HepG2 (cell line): Measurements from ENCODE around the gene CCL27. TPM values are rescaled to one million over a fixed set of nuclear protein-coding genes. Genes with fewer than 3 reads are reported as not detected.

Source experiments
- ATF1 ChIP-seq: IDR thresholded peaks from 2 replicates; pipeline ENCODE4 v1.6.1; 2016; ENCODE audit warnings: mild to moderate bottlenecking, control low read depth
- E2F5 ChIP-seq: sonication (generic); formaldehyde crosslinking; conservative IDR thresholded peaks from 2 replicates; pipeline ENCODE4 v1.4.0; 2020; ENCODE audit warnings: missing genetic modification reagents
- HES4 ChIP-seq: sonication (generic); formaldehyde crosslinking; IDR thresholded peaks from 2 replicates; pipeline ENCODE4 v1.9.0; 2021; ENCODE audit warnings: mild to moderate bottlenecking, missing genetic modification reagents, borderline replicate concordance
- KLF9 ChIP-seq: IDR thresholded peaks from 2 replicates; pipeline ENCODE4 v1.6.1; 2016; ENCODE audit warnings: low read depth
- MAFK ChIP-seq, 2 experiments: IDR thresholded peaks in 1 of 2; conservative IDR thresholded peaks in 1 of 2; 2 replicates each; pipeline ENCODE4 v1.6.1; 2011; ENCODE audit warnings: improper control_type of control experiment in 2 of 2, low read length in 2 of 2
- NAIF1 ChIP-seq: sonication (generic); formaldehyde crosslinking; IDR thresholded peaks from 2 replicates; pipeline ENCODE4 v1.5.0; 2020; ENCODE audit warnings: mild to moderate bottlenecking, missing genetic modification reagents, borderline replicate concordance
- NFE2 ChIP-seq: sonication (generic); formaldehyde crosslinking; IDR thresholded peaks from 2 replicates; pipeline ENCODE4 v1.4.0; 2020; ENCODE audit warnings: missing genetic modification reagents
- POGZ ChIP-seq: sonication (generic); formaldehyde crosslinking; IDR thresholded peaks from 2 replicates; pipeline ENCODE4 v1.4.0; 2020; ENCODE audit warnings: mild to moderate bottlenecking, missing genetic modification reagents
- SKIL ChIP-seq: sonication (generic); formaldehyde crosslinking; IDR thresholded peaks from 2 replicates; pipeline ENCODE4 v1.8.0; 2022; ENCODE audit warnings: missing genetic modification reagents, mild to moderate bottlenecking, moderate library complexity, borderline replicate concordance
- STAT6 ChIP-seq: sonication (generic); formaldehyde crosslinking; IDR thresholded peaks from 2 replicates; pipeline ENCODE4 v1.4.0; 2020; ENCODE audit warnings: missing genetic modification reagents, mild to moderate bottlenecking, borderline replicate concordance
- WIZ ChIP-seq: sonication (generic); formaldehyde crosslinking; IDR thresholded peaks from 2 replicates; pipeline ENCODE4 v1.5.1; 2020; ENCODE audit warnings: mild to moderate bottlenecking, missing genetic modification reagents
- ZFP37 ChIP-seq: sonication (generic); formaldehyde crosslinking; IDR thresholded peaks from 2 replicates; pipeline ENCODE4 v1.4.0; 2020; ENCODE audit warnings: missing genetic modification reagents, borderline replicate concordance
- ZMAT5 ChIP-seq: sonication (generic); formaldehyde crosslinking; IDR thresholded peaks from 2 replicates; pipeline ENCODE4 v1.5.0; 2020; ENCODE audit warnings: mild to moderate bottlenecking, low read depth, missing genetic modification reagents, borderline replicate concordance
- ZNF234 ChIP-seq: sonication (generic); formaldehyde crosslinking; conservative IDR thresholded peaks from 2 replicates; pipeline ENCODE4 v1.5.1; 2020; ENCODE audit warnings: mild to moderate bottlenecking, missing genetic modification reagents
- ZNF644 ChIP-seq: IDR thresholded peaks from 2 replicates; pipeline ENCODE4 v1.6.1; 2016; ENCODE audit warnings: low read depth
- ZNF766 ChIP-seq: sonication (generic); formaldehyde crosslinking; IDR thresholded peaks from 2 replicates; pipeline ENCODE4 v1.5.0; 2020; ENCODE audit warnings: missing genetic modification reagents, borderline replicate concordance
- ZSCAN29 ChIP-seq: sonication (generic); formaldehyde crosslinking; conservative IDR thresholded peaks from 2 replicates; pipeline ENCODE4 v1.4.0; 2020; ENCODE audit warnings: mild to moderate bottlenecking, missing genetic modification reagents
- ZUFSP ChIP-seq: sonication (generic); formaldehyde crosslinking; IDR thresholded peaks from 2 replicates; pipeline ENCODE4 v1.9.0; 2021; ENCODE audit warnings: missing genetic modification reagents, mild to moderate bottlenecking, borderline replicate concordance
- polyA plus RNA-seq, 8 experiments: library from polyadenylated mRNA; depleted of rRNA in 3 of 8; stranded (reverse) in 7 of 8; unstranded in 1 of 8; fragments of >200 nt; fragmentation: Illumina TruSeq in 4 of 8; extraction: Trizol in 4 of 8; gene quantifications; 2 replicates each; pipeline versions ENCODE4 v1.2.1 to v1.2.3, GENCODE V29; 2011 to 2016; ENCODE audit warnings: low read depth in 4 of 8, missing spikeins in 1 of 8, mixed read lengths in 1 of 8; ENCODE audit not compliant: insufficient read depth in 1 of 8
- total RNA-seq, 5 experiments: library from RNA; depleted of rRNA; stranded (reverse); fragments of >200 nt; fragmentation: Illumina TruSeq; extraction: Trizol; gene quantifications; 2 replicates each; pipeline ENCODE4 v1.2.3, GENCODE V29; 2016; ENCODE audit warnings: low read depth in 1 of 5

The CCL27 gene
- total and polyA plus RNA-seq, 2 of the 13 experiments (the other 11 are each of a cell fraction or from before 2014, with no cell fraction given), result not detected

- TF ChIP-seq NAIF1 (peak; percentile 95), KLF9 (CRISPR knock-in tag) (no peak), ZFP37 (no peak; the same call in 1 of the 2 replicates), ATF1 (no peak), E2F5 (0 out of 2 replicates have a peak, but pooled peaks have one; percentile 9), NFE2 (no peak), ZNF766 (CRISPR knock-in tag) (peak; percentile 58; the same call in 1 of the 2 replicates), ZSCAN29 (CRISPR knock-in tag) (no peak), ZMAT5 (CRISPR knock-in tag) (no peak), WIZ (CRISPR knock-in tag) (peak; percentile 65; the same call in 1 of the 2 replicates), STAT6 (no peak), ZNF234 (no peak), HES4 (CRISPR knock-in tag) (no peak; the same call in 1 of the 2 replicates), MAFK (conservative IDR thresholded peaks at IDR 0.05 in 1 of 2, IDR thresholded peaks at IDR 0.05 in 1 of 2; ENCODE audit: low read length in 2 of 2) (no peak), SKIL (CRISPR knock-in tag) (no peak), ZUFSP (CRISPR knock-in tag) (no peak), ZNF644 (CRISPR knock-in tag) (no peak), POGZ (CRISPR knock-in tag) (peak; percentile 80)
Observed at GRCh38 chr9:34637356-34638137, 24.9 kb downstream of the CCL27 start, which contains the start of gene SIGMAR1 (continued).
